Measurements from ENCODE around the gene NRTN. TPM values are rescaled to one million over a fixed set of nuclear protein-coding genes. Genes with fewer than 3 reads are reported as not detected.

NRTN gene
- total and polyA plus RNA-seq, 2 donors: 1.7 to 4.0 TPM

DNA sequence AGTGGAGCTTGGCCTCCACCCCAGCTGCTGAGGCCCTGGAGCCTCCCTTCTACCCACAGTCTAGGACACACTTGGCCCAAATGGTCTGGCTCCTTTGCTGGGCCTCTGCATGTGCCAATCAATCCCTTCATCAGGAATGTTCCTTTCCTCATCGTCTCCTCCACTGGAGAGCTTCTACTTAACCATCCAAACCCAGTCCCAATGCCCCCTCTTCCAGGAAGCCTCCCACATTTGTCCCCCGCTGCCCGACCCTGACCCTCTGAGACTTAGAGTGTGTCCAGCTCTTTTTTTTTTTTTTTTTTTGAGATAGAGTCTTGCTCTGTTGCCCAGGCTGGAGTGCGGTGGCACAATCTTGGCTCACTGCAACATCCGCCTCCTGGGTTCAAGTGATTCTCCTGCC, 16.4 kb upstream of the NRTN start:
- peaks cover 53 to 64% of the 10 kb centered on the region in 2 donors for H3K36me3 ChIP-seq (ENCODE audit: control insufficient read depth in 2 of 2, insufficient read depth in 2 of 2, low read length in 1 of 2)

GRCh38 chr19:5789351-5789761, 15.5 kb upstream of the NRTN start:
- Histone ChIP-seq H3K27ac (ENCODE audit: low read depth in 1 of 2, low read length in 1 of 2) (no peak overlapping the region), H3K4me3 (ENCODE audit: low read length in 2 of 2) (no peak overlapping the region), H3K36me3 (ENCODE audit: control insufficient read depth in 2 of 2, insufficient read depth in 2 of 2, low read length in 1 of 2) (peaks cover 49 to 58% of the 10 kb centered on the region in 2 donors), H3K4me1 (ENCODE audit: control insufficient read depth in 2 of 2, insufficient read depth in 2 of 2, low read length in 2 of 2) (peaks cover 5 to 14% of the 10 kb centered on the region in 2 donors), H3K9me3 (ENCODE audit: control insufficient read depth in 2 of 2, insufficient read depth in 1 of 2, low read length in 1 of 2) (peaks cover 0 to 8% of the 10 kb centered on the region in 2 donors), H3K27me3 (ENCODE audit: control insufficient read depth in 2 of 2, insufficient read depth in 1 of 2, low read length in 1 of 2) (no peaks in the 10 kb centered on the region)
- no peak for DNase-seq (ENCODE audit: low read depth in 6 of 9, low spot score in 9 of 9)
- 98% methylated on average over 39 of the region's 39 CpGs for WGBS

More for the DNA sequence above, 16.4 kb upstream of the NRTN start:
- Histone ChIP-seq H3K4me1 (ENCODE audit: control insufficient read depth in 2 of 2, insufficient read depth in 2 of 2, low read length in 2 of 2) (peaks cover 5 to 14% of the 10 kb centered on the region in 2 donors), H3K27me3 (ENCODE audit: control insufficient read depth in 2 of 2, insufficient read depth in 1 of 2, low read length in 1 of 2) (no peaks in the 10 kb centered on the region), H3K4me3 (ENCODE audit: low read length in 2 of 2) (no peak overlapping the region), H3K9me3 (ENCODE audit: control insufficient read depth in 2 of 2, insufficient read depth in 1 of 2, low read length in 1 of 2) (peaks cover 0 to 8% of the 10 kb centered on the region in 2 donors), H3K27ac (ENCODE audit: low read depth in 1 of 2, low read length in 1 of 2) (no peak overlapping the region)
- no peak for DNase-seq (ENCODE audit: low read depth in 6 of 9, low spot score in 9 of 9)
- 97% methylated on average over 5 of the region's 5 CpGs for WGBS

- peaks cover 42 to 51% of the 10 kb centered on the region in 2 donors for H3K36me3 ChIP-seq (ENCODE audit: control insufficient read depth in 2 of 2, insufficient read depth in 2 of 2, low read length in 1 of 2)
- peak overlapping the region; percentile 89 to 97 for H3K27ac ChIP-seq (ENCODE audit: low read depth in 1 of 2, low read length in 1 of 2)
- H3K4me3 ChIP-seq (ENCODE audit: low read length in 2 of 2): peak overlapping the region; percentile 59 to 85
- peaks cover 5 to 14% of the 10 kb centered on the region in 2 donors for H3K4me1 ChIP-seq (ENCODE audit: control insufficient read depth in 2 of 2, insufficient read depth in 2 of 2, low read length in 2 of 2)
- no peak for DNase-seq (ENCODE audit: low read depth in 6 of 9, low spot score in 9 of 9)
- H3K27me3 ChIP-seq (ENCODE audit: control insufficient read depth in 2 of 2, insufficient read depth in 1 of 2, low read length in 1 of 2): no peaks in the 10 kb centered on the region
- WGBS: 87% methylated on average over 26 of the region's 26 CpGs
- H3K9me3 ChIP-seq (ENCODE audit: control insufficient read depth in 2 of 2, insufficient read depth in 1 of 2, low read length in 1 of 2): peaks cover 0 to 8% of the 10 kb centered on the region in 2 donors
Observed at GRCh38 chr19:5789886-5790558, 14.8 kb upstream of the NRTN start.

DNA sequence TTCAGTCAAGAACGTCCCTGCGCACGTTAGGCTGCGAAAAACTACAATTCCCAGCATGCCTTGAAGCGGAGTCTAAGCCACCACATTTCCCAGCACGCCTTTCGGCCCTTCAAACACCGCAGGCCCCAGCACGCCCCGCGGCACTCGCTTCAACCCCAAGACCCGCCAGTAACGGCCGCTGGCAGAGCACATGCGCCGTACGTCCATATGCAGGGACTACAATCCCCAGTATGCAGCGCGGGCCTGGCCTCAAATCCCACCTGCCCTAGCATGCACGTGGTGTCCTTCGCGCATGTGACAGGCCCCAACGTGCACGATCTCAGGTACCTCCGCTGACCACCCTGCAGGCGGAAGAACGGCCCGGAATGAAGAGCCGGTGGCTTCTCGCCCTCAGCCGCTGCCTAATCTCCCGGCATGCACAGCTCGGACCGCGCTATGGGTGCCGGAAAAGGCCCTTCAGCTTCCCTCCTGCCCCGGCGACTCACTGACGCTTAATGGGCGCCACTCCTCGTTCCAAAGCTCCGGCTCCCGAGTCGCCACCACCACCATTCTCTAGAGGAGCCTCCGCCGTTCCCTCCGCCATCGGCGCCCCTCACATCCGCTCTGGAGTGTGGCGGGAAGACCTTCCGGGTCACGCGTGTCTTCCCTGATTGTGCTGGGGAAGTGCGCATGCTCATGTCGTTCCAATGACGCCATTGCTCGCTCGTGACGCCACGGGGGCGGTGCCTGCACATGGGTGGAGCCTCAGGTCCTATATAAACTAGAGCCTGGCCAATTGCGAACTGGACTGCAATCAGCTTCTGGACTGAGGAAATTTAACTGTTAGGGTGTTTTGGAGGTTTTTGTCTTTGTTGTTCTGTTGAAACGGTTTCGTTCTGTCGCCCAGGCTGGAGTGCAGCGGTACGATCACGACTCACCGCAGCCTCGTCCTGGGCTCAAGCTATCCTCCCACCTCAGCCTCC, 14.0 kb upstream of the NRTN start, which contains the start of gene DUS3L:
TSS of gene DUS3L (minus strand) at position 605 of the 962 bp plus-strand sequence. CDS start at position 583, 22 bp downstream.
- Histone ChIP-seq H3K4me1 (ENCODE audit: control insufficient read depth in 2 of 2, insufficient read depth in 2 of 2, low read length in 2 of 2) (peaks cover 5 to 14% of the 10 kb centered on the region in 2 donors), H3K4me3 (ENCODE audit: low read length in 2 of 2) (peak within 1 kb of the TSS; percentile 59 to 85), H3K9me3 (ENCODE audit: control insufficient read depth in 2 of 2, insufficient read depth in 1 of 2, low read length in 1 of 2) (peaks cover 0 to 8% of the 10 kb centered on the region in 2 donors), H3K27ac (ENCODE audit: low read depth in 1 of 2, low read length in 1 of 2) (peak within 1 kb of the TSS; percentile 89 to 97), H3K27me3 (ENCODE audit: control insufficient read depth in 2 of 2, insufficient read depth in 1 of 2, low read length in 1 of 2) (no peaks in the 10 kb centered on the region), H3K36me3 (ENCODE audit: control insufficient read depth in 2 of 2, insufficient read depth in 2 of 2, low read length in 1 of 2) (peaks cover 40 to 43% of the 10 kb centered on the region in 2 donors)
- 11% methylated on average over 72 of the region's 72 CpGs for WGBS
- DNase-seq (ENCODE audit: low read depth in 6 of 9, low spot score in 9 of 9): peak; percentile 93 to 99 (median 97)

- 97% methylated on average over 18 of the region's 18 CpGs for WGBS
- Histone ChIP-seq H3K27me3 (ENCODE audit: control insufficient read depth in 2 of 2, insufficient read depth in 1 of 2, low read length in 1 of 2) (no peaks in the 10 kb centered on the region), H3K4me1 (ENCODE audit: control insufficient read depth in 2 of 2, insufficient read depth in 2 of 2, low read length in 2 of 2) (peaks cover 5 to 14% of the 10 kb centered on the region in 2 donors), H3K27ac (ENCODE audit: low read depth in 1 of 2, low read length in 1 of 2) (no peak overlapping the region), H3K9me3 (ENCODE audit: control insufficient read depth in 2 of 2, insufficient read depth in 1 of 2, low read length in 1 of 2) (peaks cover 0 to 8% of the 10 kb centered on the region in 2 donors), H3K36me3 (ENCODE audit: control insufficient read depth in 2 of 2, insufficient read depth in 2 of 2, low read length in 1 of 2) (peaks cover 27 to 29% of the 10 kb centered on the region in 2 donors), H3K4me3 (ENCODE audit: low read length in 2 of 2) (no peak overlapping the region)
- no peak for DNase-seq (ENCODE audit: low read depth in 6 of 9, low spot score in 9 of 9)
Observed at GRCh38 chr19:5792224-5792623, 12.6 kb upstream of the NRTN start.

GRCh38 chr19:5793188-5793587, 11.7 kb upstream of the NRTN start:
- Histone ChIP-seq H3K27ac (ENCODE audit: low read depth in 1 of 2, low read length in 1 of 2) (no peak overlapping the region), H3K4me1 (ENCODE audit: control insufficient read depth in 2 of 2, insufficient read depth in 2 of 2, low read length in 2 of 2) (peaks cover 5 to 14% of the 10 kb centered on the region in 2 donors), H3K4me3 (ENCODE audit: low read length in 2 of 2) (no peak overlapping the region), H3K27me3 (ENCODE audit: control insufficient read depth in 2 of 2, insufficient read depth in 1 of 2, low read length in 1 of 2) (peaks cover 0 to 4% of the 10 kb centered on the region in 2 donors), H3K9me3 (ENCODE audit: control insufficient read depth in 2 of 2, insufficient read depth in 1 of 2, low read length in 1 of 2) (peaks cover 0 to 8% of the 10 kb centered on the region in 2 donors), H3K36me3 (ENCODE audit: control insufficient read depth in 2 of 2, insufficient read depth in 2 of 2, low read length in 1 of 2) (peaks cover 17 to 19% of the 10 kb centered on the region in 2 donors)
- WGBS: 95% methylated on average over 3 of the region's 3 CpGs
- no peak for DNase-seq (ENCODE audit: low read depth in 6 of 9, low spot score in 9 of 9)

- no peak overlapping the region for H3K27ac ChIP-seq (ENCODE audit: low read depth in 1 of 2, low read length in 1 of 2)
- no peak for DNase-seq (ENCODE audit: low read depth in 6 of 9, low spot score in 9 of 9)
- H3K27me3 ChIP-seq (ENCODE audit: control insufficient read depth in 2 of 2, insufficient read depth in 1 of 2, low read length in 1 of 2): peaks cover 0 to 18% of the 10 kb centered on the region in 2 donors
- H3K4me1 ChIP-seq (ENCODE audit: control insufficient read depth in 2 of 2, insufficient read depth in 2 of 2, low read length in 2 of 2): peaks cover 0 to 6% of the 10 kb centered on the region in 2 donors
- H3K4me3 ChIP-seq (ENCODE audit: low read length in 2 of 2): no peak overlapping the region
- 96% methylated on average over 7 of the region's 7 CpGs for WGBS
- peaks cover 0 to 8% of the 10 kb centered on the region in 2 donors for H3K9me3 ChIP-seq (ENCODE audit: control insufficient read depth in 2 of 2, insufficient read depth in 1 of 2, low read length in 1 of 2)
- no peaks in the 10 kb centered on the region for H3K36me3 ChIP-seq (ENCODE audit: control insufficient read depth in 2 of 2, insufficient read depth in 2 of 2, low read length in 1 of 2)
Observed at GRCh38 chr19:5795382-5795919, 9.4 kb upstream of the NRTN start.

GRCh38 chr19:5798244-5798643, 6.6 kb upstream of the NRTN start:
- Histone ChIP-seq H3K4me3 (ENCODE audit: low read length in 2 of 2) (no peak overlapping the region), H3K36me3 (ENCODE audit: control insufficient read depth in 2 of 2, insufficient read depth in 2 of 2, low read length in 1 of 2) (no peaks in the 10 kb centered on the region), H3K27me3 (ENCODE audit: control insufficient read depth in 2 of 2, insufficient read depth in 1 of 2, low read length in 1 of 2) (peaks cover 0 to 44% of the 10 kb centered on the region in 2 donors), H3K27ac (ENCODE audit: low read depth in 1 of 2, low read length in 1 of 2) (no peak overlapping the region), H3K9me3 (ENCODE audit: control insufficient read depth in 2 of 2, insufficient read depth in 1 of 2, low read length in 1 of 2) (no peaks in the 10 kb centered on the region), H3K4me1 (ENCODE audit: control insufficient read depth in 2 of 2, insufficient read depth in 2 of 2, low read length in 2 of 2) (peaks cover under 1 to 6% of the 10 kb centered on the region in 2 donors)
- WGBS: 97% methylated on average over 8 of the region's 8 CpGs
- DNase-seq (ENCODE audit: low read depth in 6 of 9, low spot score in 9 of 9): no peak
